PFSK-1 (cell line): ENCODE measurements around the gene NFIX.

Source experiments
- FOXP2 ChIP-seq: optimal IDR thresholded peaks from 2 replicates; pipeline ENCODE3; 2011; ENCODE audit warnings: borderline replicate concordance, control low read depth, inconsistent platforms; ENCODE audit not compliant: insufficient read depth; ENCODE audit errors: extremely low read length, extremely low read depth
- POLR2AphosphoS5 ChIP-seq: IDR thresholded peaks from 2 replicates; pipeline ENCODE4 v1.6.1; 2012; ENCODE audit warnings: low read depth, mild to moderate bottlenecking, control low read depth, low read length, moderate library complexity
- REST ChIP-seq, 2 experiments: IDR thresholded peaks; 2 replicates each; pipeline versions ENCODE4 v1.6.1 to v1.8.0; 2011 to 2012; ENCODE audit warnings: low read depth in 2 of 2, low read length in 2 of 2, control low read depth in 1 of 2, inconsistent platforms in 1 of 2, mild to moderate bottlenecking in 1 of 2, moderate library complexity in 1 of 2; ENCODE audit not compliant: insufficient read depth in 1 of 2
- SIN3A ChIP-seq: IDR thresholded peaks from 2 replicates; pipeline ENCODE4 v1.6.1; 2012; ENCODE audit warnings: mild to moderate bottlenecking, low read length, moderate library complexity, borderline replicate concordance; ENCODE audit not compliant: insufficient read depth
- TAF1 ChIP-seq: IDR thresholded peaks from 2 replicates; pipeline ENCODE4 v1.6.1; 2012; ENCODE audit warnings: low read length, control low read depth, borderline replicate concordance; ENCODE audit not compliant: insufficient read depth

- 0 out of 2 replicates have a peak, but pooled peaks have one; percentile 22 for TF ChIP-seq POLR2AphosphoS5
- no peak for TF ChIP-seq TAF1
- TF ChIP-seq REST (IDR thresholded peaks at IDR 0.05; ENCODE audit: insufficient read depth in 1 of 2, low read depth in 2 of 2, low read length in 2 of 2): no peak
- no peak for TF ChIP-seq SIN3A
- no peak for TF ChIP-seq FOXP2
Observed at GRCh38 chr19:13120031-13120430, 124.8 kb downstream of the NFIX start.
